H1 (cell line): ENCODE data around the gene COX7A2. TPM values are rescaled to one million over a fixed set of nuclear protein-coding genes. Genes with fewer than 3 reads are reported as not detected.

Source experiments
- polyA plus RNA-seq, 7 experiments: library from polyadenylated mRNA; depleted of rRNA in 3 of 7; stranded (reverse) in 5 of 7; unstranded in 2 of 7; fragments of >200 nt in 5 of 7; fragments of 200-250 nt in 2 of 7; gene quantifications; 1 replicate in 5 of 7; 2 replicates in 1 of 7; 4 replicates in 1 of 7; pipeline versions ENCODE4 v1.2.1 to v1.2.3, GENCODE V29; 2011 to 2013; ENCODE audit warnings: missing spikeins in 2 of 7, mixed read lengths in 2 of 7
- total RNA-seq: library from RNA; stranded (reverse); fragmentation: NEBNext Ultra II Directional; extraction: Animal tissue kit (Norgen Biotek cat#: 25700); gene quantifications from 2 replicates; pipeline ENCODE4 v1.2.1, GENCODE V29; 2021

COX7A2 gene
- total and polyA plus RNA-seq, 2 of the 8 experiments (the other 6 are each of a cell fraction or from before 2014, with no cell fraction given), result 262 to 468 TPM

Other genes with a start within 250 kb of the COX7A2 start
- gene COL12A1, start 37.7 kb downstream of the COX7A2 start, total RNA-seq, result 4.7 TPM in 2 replicates
- 1.4 TPM in 2 replicates for gene COL12A1, start 37.7 kb downstream of the COX7A2 start, polyA plus RNA-seq (2011; rRNA removed)
- gene TMEM30A, start 41.0 kb upstream of the COX7A2 start, total RNA-seq, result 65.8 and 71.0 TPM in 2 replicates
- 10.5 TPM in 2 replicates for gene TMEM30A, start 41.0 kb upstream of the COX7A2 start, polyA plus RNA-seq (2011; rRNA removed)
- gene FILIP1, start 250.0 kb upstream of the COX7A2 start, total RNA-seq, result 5.0 and 5.7 TPM in 2 replicates
- 2.0 and 2.4 TPM in 2 replicates for gene FILIP1, start 250.0 kb upstream of the COX7A2 start, polyA plus RNA-seq (2011; rRNA removed)